ENCODE measurements around the gene MTLN. TPM values are rescaled to one million over a fixed set of nuclear protein-coding genes. Genes with fewer than 3 reads are reported as not detected.

MTLN gene
- total and polyA plus RNA-seq, 2 of the 13 experiments (the other 11 are each of a cell fraction or from before 2014, with no cell fraction given): 37.1 to 50.4 TPM

- TF ChIP-seq ZNF687 (CRISPR knock-in tag; IDR thresholded peaks at IDR 0.05) (peak; percentile 98), PTBP1 (IDR thresholded peaks at IDR 0.05; ENCODE audit: low read depth, low read length, poor library complexity, severe bottlenecking) (peak; percentile 85), ZNF296 (CRISPR knock-in tag; conservative IDR thresholded peaks at IDR 0.05) (no peak), ZNF746 (CRISPR knock-in tag; IDR thresholded peaks at IDR 0.05) (peak; percentile 42; the same call in 1 of the 2 replicates), ZMAT5 (CRISPR knock-in tag; IDR thresholded peaks at IDR 0.05; ENCODE audit: borderline replicate concordance, low read depth) (no peak), ZNF639 (CRISPR knock-in tag; conservative IDR thresholded peaks at IDR 0.05) (0 out of 2 replicates have a peak, but pooled peaks have one; percentile 40), HIVEP1 (CRISPR knock-in tag; IDR thresholded peaks at IDR 0.05) (peak; percentile 84), ZNF816 (CRISPR knock-in tag; IDR thresholded peaks at IDR 0.05; ENCODE audit: borderline replicate concordance) (peak; percentile 77; the same call in 1 of the 2 replicates), ZNF570 (CRISPR knock-in tag; IDR thresholded peaks at IDR 0.05; ENCODE audit: borderline replicate concordance) (no peak), ZC3H13 (CRISPR knock-in tag; IDR thresholded peaks at IDR 0.05) (no peak), ZNF431 (CRISPR knock-in tag; IDR thresholded peaks at IDR 0.05; ENCODE audit: borderline replicate concordance, low read depth) (peak; percentile 88), SALL1 (CRISPR knock-in tag; IDR thresholded peaks at IDR 0.05) (peak; percentile 89), ZNF512B (CRISPR knock-in tag; IDR thresholded peaks at IDR 0.05; ENCODE audit: borderline replicate concordance) (no peak), ZNF441 (CRISPR knock-in tag; IDR thresholded peaks at IDR 0.05; ENCODE audit: borderline replicate concordance) (peak; percentile 61; the same call in 1 of the 2 replicates), ZNF672 (CRISPR knock-in tag; IDR thresholded peaks at IDR 0.05) (no peak), RNF219 (CRISPR knock-in tag; IDR thresholded peaks at IDR 0.05) (no peak), ONECUT2 (CRISPR knock-in tag; IDR thresholded peaks at IDR 0.05) (no peak)
These were observed at the start of gene MTLN (continued) for GRCh38 chr2:110211938-110212858.

Data from HepG2 (cell line).